SH-SY5Y (cell line): ENCODE results near the gene YARS1.

ENCODE experiments used
- GATA2 ChIP-seq: IDR thresholded peaks from 2 replicates; pipeline ENCODE4 v1.6.1; 2011; ENCODE audit warnings: mild to moderate bottlenecking, low read depth, low read length
- GATA3 ChIP-seq: IDR thresholded peaks from 2 replicates; pipeline ENCODE4 v1.6.1; 2011; ENCODE audit warnings: low read depth, mild to moderate bottlenecking, low read length, moderate library complexity

- TF ChIP-seq GATA3: no peak
- TF ChIP-seq GATA2: no peak
Observed at GRCh38 chr1:32733582-32734321, 83.4 kb downstream of the YARS1 start.
